Peyer's patch (tissue), 4 donors: ENCODE measurements around the gene TMEM63B. TPM values are rescaled to one million over a fixed set of nuclear protein-coding genes. Genes with fewer than 3 reads are reported as not detected.

Experiments
- DNase-seq, 3 donors: peaks; one replicate each; pipeline ENCODE4 v3.0.0-alpha.2; 2017 to 2019
- H3K27ac ChIP-seq, 4 donors: fragments of 200-600 bp; sonication (generic); one replicate each; pipeline ENCODE4 v1.5.1; 2016 to 2019
- H3K27me3 ChIP-seq, 2 donors: fragments of 200-600 bp; sonication (generic); one replicate each; pipeline ENCODE4 v1.5.1; 2019
- H3K36me3 ChIP-seq, 3 donors: fragments of 200-600 bp; sonication (generic); one replicate each; pipeline ENCODE4 v1.5.1; 2016 to 2019
- H3K4me1 ChIP-seq, 4 donors: fragments of 200-600 bp; sonication (generic); one replicate each; pipeline ENCODE4 v1.5.1; 2016 to 2019
- H3K4me3 ChIP-seq, 4 donors: fragments of 200-600 bp; sonication (generic); 1 replicate in 3 of 4; 2 replicates in 1 of 4; pipeline ENCODE4 v1.5.1; 2016 to 2019; ENCODE audit warnings: mild to moderate bottlenecking in 1 of 4
- H3K9me3 ChIP-seq, 4 donors: fragments of 200-600 bp; sonication (generic); one replicate each; pipeline ENCODE4 v1.5.1; 2016 to 2019; ENCODE audit warnings: mild to moderate bottlenecking in 1 of 4
- CTCF ChIP-seq, 6 experiments: fragments of 450-650 bp in 4 of 6; fragments of 200-600 bp in 2 of 6; sonication (generic) in 1 of 6; IDR thresholded peaks; one replicate each; pipeline ENCODE4 v1.5.1; 2017 to 2019; ENCODE audit warnings: antibody characterized with exemption in 6 of 6, mild to moderate bottlenecking in 3 of 6, moderate library complexity in 1 of 6
- POLR2A ChIP-seq, 2 donors: fragments of 450-650 bp; IDR thresholded peaks; one replicate each; pipeline ENCODE4 v1.5.1; 2017; ENCODE audit warnings: antibody characterized with exemption in 2 of 2, mild to moderate bottlenecking in 2 of 2, moderate library complexity in 2 of 2
- total RNA-seq, 4 donors: library from RNA; depleted of rRNA; stranded (reverse); fragments of >200 nt; gene quantifications; one replicate each; pipeline ENCODE4 v1.1.0, GENCODE V29; 2016

Gene TMEM63B
- total RNA-seq, 4 donors from 2014 or later: 56.9 to 92.1 (median 81.9) TPM

GRCh38 chr6:44113414-44113813 is 13.9 kb upstream of the TMEM63B start:
- Histone ChIP-seq H3K9me3 (no peaks in the 10 kb centered on the region), H3K4me1 (peaks cover 0 to 24% (median 0%) of the 10 kb centered on the region in 4 donors), H3K36me3 (peaks cover 0 to 61% (median 0%) of the 10 kb centered on the region in 3 donors), H3K4me3 (no peak overlapping the region), H3K27me3 (no peaks in the 10 kb centered on the region), H3K27ac (no peak overlapping the region)
- TF ChIP-seq CTCF (IDR thresholded peaks at IDR 0.05) (peak in 2 of 6 experiments; percentile 22 to 27), POLR2A (IDR thresholded peaks at IDR 0.05) (no peak)
- DNase-seq: no peak

GRCh38 chr6:44115866-44116265 is 11.5 kb upstream of the TMEM63B start:
- Histone ChIP-seq H3K27me3 (no peaks in the 10 kb centered on the region), H3K4me3 (no peak overlapping the region), H3K36me3 (peaks cover 0 to 47% (median 0%) of the 10 kb centered on the region in 3 donors), H3K9me3 (no peaks in the 10 kb centered on the region), H3K4me1 (peaks cover 0 to 34% (median 0%) of the 10 kb centered on the region in 4 donors), H3K27ac (no peak overlapping the region)
- TF ChIP-seq CTCF (IDR thresholded peaks at IDR 0.05): no peak
- TF ChIP-seq POLR2A (IDR thresholded peaks at IDR 0.05): no peak
- no peak for DNase-seq

GRCh38 chr6:44116641-44117382 is 10.5 kb upstream of the TMEM63B start:
- Histone ChIP-seq H3K4me3 (no peak overlapping the region), H3K9me3 (no peaks in the 10 kb centered on the region), H3K27me3 (no peaks in the 10 kb centered on the region), H3K4me1 (peaks cover 0 to 32% (median 0%) of the 10 kb centered on the region in 4 donors), H3K36me3 (peaks cover 0 to 37% (median 0%) of the 10 kb centered on the region in 3 donors), H3K27ac (peak overlapping the region in 2 of 4 donors; percentile 6 to 7)
- no peak for DNase-seq
- TF ChIP-seq CTCF (IDR thresholded peaks at IDR 0.05) (no peak), POLR2A (IDR thresholded peaks at IDR 0.05) (no peak)

- peaks cover 0 to 30% (median 0%) of the 10 kb centered on the region in 3 donors for H3K36me3 ChIP-seq
- no peaks in the 10 kb centered on the region for H3K9me3 ChIP-seq
- no peaks in the 10 kb centered on the region for H3K27me3 ChIP-seq
- H3K4me1 ChIP-seq: peaks cover 0 to 37% (median 0%) of the 10 kb centered on the region in 4 donors
- DNase-seq: no peak
- H3K27ac ChIP-seq: peak overlapping the region in 2 of 4 donors; percentile 6 to 7
- no peak for TF ChIP-seq POLR2A (IDR thresholded peaks at IDR 0.05)
- no peak overlapping the region for H3K4me3 ChIP-seq
Measured at GRCh38 chr6:44117397-44118128, 9.8 kb upstream of the TMEM63B start.

GRCh38 chr6:44119704-44120262 is 7.6 kb upstream of the TMEM63B start:
- TF ChIP-seq POLR2A (IDR thresholded peaks at IDR 0.05) (no peak), CTCF (IDR thresholded peaks at IDR 0.05) (no peak)
- Histone ChIP-seq H3K9me3 (no peaks in the 10 kb centered on the region), H3K27me3 (no peaks in the 10 kb centered on the region), H3K4me1 (peaks cover 0 to 55% (median 0%) of the 10 kb centered on the region in 4 donors), H3K36me3 (peaks cover 0 to 8% (median 0%) of the 10 kb centered on the region in 3 donors), H3K27ac (no peak overlapping the region), H3K4me3 (no peak overlapping the region)
- no peak for DNase-seq
